ENCODE measurements around the gene ZNF574.

DNA sequence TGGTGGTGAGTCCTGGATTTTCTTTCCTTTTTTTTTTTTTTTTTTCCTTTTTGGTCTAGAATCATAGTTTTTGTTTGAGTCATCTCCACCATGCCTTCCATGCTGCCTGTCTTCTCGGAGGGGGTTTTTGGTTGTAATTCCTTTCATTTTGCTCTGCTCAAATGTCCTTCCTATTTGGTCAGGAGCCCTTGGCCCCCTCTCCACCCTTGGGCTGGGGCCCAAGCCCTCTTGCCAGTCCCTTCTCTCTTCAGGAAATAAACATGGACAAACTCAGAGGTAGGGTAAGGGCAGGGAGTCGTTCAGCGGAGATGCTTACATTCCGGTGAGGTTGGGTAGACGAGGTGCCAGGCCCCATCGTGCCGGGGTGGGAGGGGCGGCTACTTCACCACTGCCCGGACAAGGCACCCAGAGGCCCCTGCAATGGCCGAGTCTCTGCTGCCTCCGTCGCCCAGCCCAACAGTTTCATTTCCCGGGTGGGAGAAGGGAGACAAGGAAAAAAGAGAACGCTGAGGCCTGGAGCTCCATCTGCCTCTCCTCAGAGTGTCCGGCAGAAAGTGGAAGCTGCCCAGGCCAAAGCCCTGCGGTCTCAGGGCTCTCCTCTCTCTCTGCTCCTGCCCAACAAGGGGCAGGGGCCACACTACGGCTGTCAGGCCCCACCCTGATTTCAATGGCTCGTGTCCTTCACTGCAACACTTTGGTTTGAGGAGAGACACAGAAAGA is 12.7 kb downstream of the ZNF574 start:
- TF ChIP-seq, protein P1, sequence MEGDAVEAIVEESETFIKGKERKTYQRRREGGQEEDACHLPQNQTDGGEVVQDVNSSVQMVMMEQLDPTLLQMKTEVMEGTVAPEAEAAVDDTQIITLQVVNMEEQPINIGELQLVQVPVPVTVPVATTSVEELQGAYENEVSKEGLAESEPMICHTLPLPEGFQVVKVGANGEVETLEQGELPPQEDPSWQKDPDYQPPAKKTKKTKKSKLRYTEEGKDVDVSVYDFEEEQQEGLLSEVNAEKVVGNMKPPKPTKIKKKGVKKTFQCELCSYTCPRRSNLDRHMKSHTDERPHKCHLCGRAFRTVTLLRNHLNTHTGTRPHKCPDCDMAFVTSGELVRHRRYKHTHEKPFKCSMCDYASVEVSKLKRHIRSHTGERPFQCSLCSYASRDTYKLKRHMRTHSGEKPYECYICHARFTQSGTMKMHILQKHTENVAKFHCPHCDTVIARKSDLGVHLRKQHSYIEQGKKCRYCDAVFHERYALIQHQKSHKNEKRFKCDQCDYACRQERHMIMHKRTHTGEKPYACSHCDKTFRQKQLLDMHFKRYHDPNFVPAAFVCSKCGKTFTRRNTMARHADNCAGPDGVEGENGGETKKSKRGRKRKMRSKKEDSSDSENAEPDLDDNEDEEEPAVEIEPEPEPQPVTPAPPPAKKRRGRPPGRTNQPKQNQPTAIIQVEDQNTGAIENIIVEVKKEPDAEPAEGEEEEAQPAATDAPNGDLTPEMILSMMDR (IDR thresholded peaks at IDR 0.05) = no peak
- TF ChIP-seq POLR2A (IDR thresholded peaks at IDR 0.05) = no peak
